OCI-M2 (cell line): ENCODE data around the gene KRT33A.

ENCODE experiments used
- DNase-seq: peaks from one replicate; lab custom pipeline; 2025; ENCODE audit not compliant: unreplicated experiment; lab: John Stamatoyannopoulos, UW

Gene KRT33A

GRCh38 chr17:41331606-41332005, 19.0 kb downstream of the KRT33A start:
- DNase-seq = no peak

GRCh38 chr17:41329279-41329948, 21.2 kb downstream of the KRT33A start:
- no peak for DNase-seq

- no peak for DNase-seq
Measured at GRCh38 chr17:41328207-41328606, 22.4 kb downstream of the KRT33A start.

- DNase-seq = no peak
Measured at GRCh38 chr17:41327411-41328120, 23.1 kb downstream of the KRT33A start.

GRCh38 chr17:41326173-41327145, 24.2 kb downstream of the KRT33A start:
- no peak for DNase-seq

GRCh38 chr17:41325611-41326010, 25.0 kb downstream of the KRT33A start:
- DNase-seq = no peak

- DNase-seq = no peak
Measured at GRCh38 chr17:41325126-41325525, 25.5 kb downstream of the KRT33A start.

- DNase-seq = no peak
Measured at GRCh38 chr17:41324180-41325075, 26.2 kb downstream of the KRT33A start.

GRCh38 chr17:41322903-41323895, 27.4 kb downstream of the KRT33A start:
- DNase-seq = no peak

GRCh38 chr17:41322094-41322902, 28.3 kb downstream of the KRT33A start:
- DNase-seq = no peak

GRCh38 chr17:41318231-41318630, 32.4 kb downstream of the KRT33A start:
- DNase-seq = no peak

GRCh38 chr17:41315814-41316445, 34.7 kb downstream of the KRT33A start:
- DNase-seq = no peak

- DNase-seq = no peak
Measured at GRCh38 chr17:41315204-41315794, 35.3 kb downstream of the KRT33A start, which contains the start of gene KRTAP17-1. Gene KRTAP17-1 (minus strand): TSS chr17:41315710. CDS start chr17:41315650, 60 bp downstream.

GRCh38 chr17:41311111-41311510, 39.5 kb downstream of the KRT33A start:
- DNase-seq = no peak

GRCh38 chr17:41308918-41309359, 41.7 kb downstream of the KRT33A start, which contains the start of gene KRTAP16-1:
Gene KRTAP16-1 (minus strand): TSS chr17:41309309. CDS start chr17:41309253, 56 bp downstream.
- no peak for DNase-seq

GRCh38 chr17:41308251-41308917, 42.2 kb downstream of the KRT33A start:
- DNase-seq = no peak

GRCh38 chr17:41307647-41308046, 43.0 kb downstream of the KRT33A start:
- DNase-seq = no peak
